Mammary epithelial cell (primary cell): ENCODE measurements around the gene KRT14.

Experiments used
- CTCF ChIP-seq, 2 donors: IDR thresholded peaks in 1 of 2; conservative IDR thresholded peaks in 1 of 2; 2 replicates each; pipeline ENCODE4 v1.5.1; 2011 to 2012; ENCODE audit warnings: inconsistent platforms in 2 of 2, low read length in 2 of 2, mild to moderate bottlenecking in 2 of 2, control low read depth in 1 of 2, low read depth in 1 of 2; ENCODE audit not compliant: insufficient read depth in 1 of 2; ENCODE audit errors: extremely low read depth in 1 of 2
- EZH2 ChIP-seq: IDR thresholded peaks from 2 replicates; pipeline ENCODE4 v1.6.1; 2012; ENCODE audit warnings: low read length, inconsistent platforms, borderline replicate concordance

DNA sequence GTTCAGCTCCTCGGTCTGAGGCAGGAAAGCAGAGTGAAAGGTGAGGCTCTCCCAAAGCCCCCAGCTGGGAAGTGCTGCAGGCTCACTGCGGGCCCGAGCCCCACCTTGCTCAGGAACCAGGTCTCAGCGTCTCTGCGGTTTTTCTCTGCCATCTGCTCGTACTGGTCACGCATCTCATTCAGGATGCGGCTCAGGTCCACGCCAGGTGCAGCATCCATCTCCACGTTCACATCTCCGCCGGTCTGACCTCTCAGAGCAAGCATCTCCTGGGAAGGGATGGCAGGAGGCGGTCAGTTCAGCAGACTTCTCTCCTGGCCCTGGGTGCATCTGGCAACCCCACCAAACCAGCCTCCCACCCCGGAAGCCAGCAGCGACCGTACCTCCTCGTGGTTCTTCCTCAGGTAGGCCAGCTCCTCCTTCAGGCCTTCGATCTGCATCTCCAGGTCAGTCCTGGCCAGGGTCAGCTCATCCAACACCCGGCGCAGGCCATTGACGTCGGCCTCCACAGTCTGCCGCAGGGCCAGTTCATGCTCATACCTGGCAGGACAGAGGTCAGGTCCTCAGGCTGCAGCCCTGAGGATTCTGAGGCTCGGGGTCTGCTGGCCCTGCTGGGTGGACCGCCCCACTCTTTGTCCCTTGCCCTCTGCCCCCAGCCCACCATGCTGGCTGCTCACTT, 24.4 kb upstream of the KRT14 start:
- TF ChIP-seq CTCF (conservative IDR thresholded peaks at IDR 0.05 in 1 of 2, IDR thresholded peaks at IDR 0.05 in 1 of 2; ENCODE audit: extremely low read depth in 1 of 2, insufficient read depth in 1 of 2, low read depth in 1 of 2, low read length in 2 of 2), result no peak
- no peak for TF ChIP-seq EZH2
